Middle frontal gyrus (tissue), 1 donor: ENCODE measurements around the gene ERFL.
A peak's percentile ranks its signal among the peaks of the same experiment; 100 is the strongest.

Experiments
- DNase-seq: peaks from one replicate; pipeline ENCODE4 v3.0.0-alpha.2; 2015; ENCODE audit warnings: low spot score; ENCODE audit errors: extremely low spot score

The ERFL gene

DNA sequence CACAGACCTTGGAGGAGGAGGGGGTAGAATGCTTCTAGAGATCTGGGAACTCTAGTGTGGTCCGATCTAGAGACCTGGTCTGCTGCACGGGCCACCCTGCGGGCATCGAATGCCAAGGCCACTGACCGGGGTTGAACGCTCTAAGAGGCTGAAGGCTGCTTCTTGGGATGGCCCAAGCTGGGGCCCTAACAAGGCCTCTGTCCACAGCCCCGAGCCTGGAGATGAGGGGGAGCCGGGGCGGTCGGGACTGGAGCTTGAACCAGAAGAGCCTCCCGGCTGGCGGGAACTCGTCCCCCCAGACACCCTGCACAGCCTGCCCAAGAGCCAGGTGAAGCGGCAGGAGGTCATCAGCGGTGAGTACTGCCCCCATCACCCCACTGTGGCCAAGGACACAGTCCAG is 30.0 kb downstream of the ERFL start:
- no peak for DNase-seq

GRCh38 chr19:41897820-41898219 is 30.4 kb downstream of the ERFL start:
- DNase-seq: no peak

GRCh38 chr19:41897181-41897580 is 31.1 kb downstream of the ERFL start:
- no peak for DNase-seq

DNA sequence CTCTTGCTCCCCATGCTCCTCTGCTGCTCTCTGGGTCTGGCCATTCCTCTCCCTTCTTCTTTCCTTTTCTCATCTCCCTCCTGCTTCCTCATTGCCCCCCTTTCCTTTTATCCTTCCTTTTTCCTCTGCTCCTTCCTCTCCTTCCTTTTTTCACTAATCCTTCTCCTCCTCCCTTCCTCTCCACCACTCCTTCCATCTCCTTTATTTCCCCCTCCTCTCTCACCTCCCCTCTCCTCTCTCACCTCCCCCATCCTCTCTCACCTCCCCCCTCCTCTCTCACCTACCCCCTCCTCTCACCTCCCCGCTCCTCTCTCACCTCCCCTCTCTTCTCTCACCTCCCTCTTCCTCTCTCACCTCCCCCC is 31.7 kb downstream of the ERFL start:
- DNase-seq: no peak

GRCh38 chr19:41895745-41896580 is 32.3 kb downstream of the ERFL start:
- no peak for DNase-seq

GRCh38 chr19:41894350-41894749 is 33.9 kb downstream of the ERFL start:
- no peak for DNase-seq

- DNase-seq: no peak
These were observed 34.4 kb downstream of the ERFL start for GRCh38 chr19:41893899-41894298.

DNA sequence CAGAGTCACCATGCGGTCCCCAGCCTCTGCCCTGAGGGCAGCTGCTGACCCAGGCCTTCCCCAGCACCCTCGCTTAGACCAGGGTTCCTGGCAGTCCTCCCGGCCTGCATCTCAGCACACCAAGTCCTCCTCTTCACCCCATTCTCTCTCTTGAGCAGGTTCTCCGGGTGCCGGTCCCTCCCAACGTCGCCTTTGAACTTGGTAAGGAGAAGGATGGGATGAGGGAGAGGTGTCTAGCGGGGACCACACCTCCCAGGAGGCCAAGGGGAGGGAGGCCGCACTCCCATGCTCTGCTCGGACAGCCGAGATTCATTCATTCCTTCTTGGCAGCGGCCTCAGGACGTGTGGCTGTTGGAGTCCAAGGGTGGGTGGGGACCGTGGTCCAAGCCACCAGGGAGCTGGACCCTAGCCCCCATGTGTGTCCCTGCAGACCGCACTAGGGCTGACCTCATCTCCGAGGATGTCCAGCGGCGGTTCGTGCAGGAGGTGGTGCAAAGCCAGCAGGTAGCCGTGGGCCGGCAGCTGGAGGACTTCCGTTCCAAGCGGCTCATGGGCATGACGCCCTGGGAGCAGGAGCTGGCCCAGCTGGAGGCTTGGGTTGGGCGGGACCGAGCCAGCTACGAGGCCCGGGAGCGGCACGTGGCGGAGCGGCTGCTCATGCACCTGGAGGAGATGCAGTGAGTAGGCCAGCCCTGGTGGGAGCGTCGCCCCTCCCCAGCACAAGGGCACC is 35.9 kb downstream of the ERFL start:
- DNase-seq: no peak

DNA sequence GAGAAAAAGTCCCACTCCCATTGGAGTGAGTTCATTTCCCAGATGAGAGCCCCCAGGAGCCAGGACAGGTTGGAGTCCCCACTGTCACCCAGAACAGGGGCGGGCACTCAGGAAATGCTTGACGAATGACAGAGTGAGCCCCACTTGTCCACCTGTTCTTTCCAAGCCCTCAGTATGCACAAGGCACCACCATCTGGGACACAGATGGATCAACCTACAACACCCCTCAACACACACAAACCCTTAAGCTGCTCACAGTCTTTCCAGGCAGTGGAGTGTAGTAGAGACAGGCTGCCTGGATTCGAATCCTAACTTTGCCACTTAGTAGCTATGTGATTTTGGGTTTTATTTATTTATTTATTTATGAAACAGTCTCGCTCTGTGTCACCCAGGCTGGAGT is 37.3 kb downstream of the ERFL start:
- DNase-seq: no peak

DNA sequence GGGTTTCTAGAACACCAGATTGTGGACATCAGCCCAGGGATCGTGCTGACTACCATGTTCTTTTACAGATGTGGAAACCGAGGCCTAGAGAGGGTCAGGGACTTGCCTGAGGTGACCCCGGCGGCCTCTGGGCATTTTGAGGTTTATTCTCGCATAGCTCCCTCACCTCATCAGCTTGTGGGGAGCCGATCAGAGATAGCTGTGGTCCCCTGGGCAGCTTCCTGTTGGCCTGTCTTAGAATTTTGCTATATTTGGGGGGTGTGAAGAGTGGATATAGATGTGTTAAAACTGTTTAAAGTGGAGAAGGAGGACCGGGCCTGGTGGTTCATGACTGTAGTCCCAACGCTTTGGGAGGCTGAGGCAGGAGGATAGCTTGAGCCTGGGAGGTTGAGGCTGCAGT is 38.4 kb downstream of the ERFL start:
- no peak for DNase-seq

- DNase-seq: no peak
These were observed 39.3 kb downstream of the ERFL start for GRCh38 chr19:41888926-41889325.

- no peak for DNase-seq
These were observed 40.4 kb downstream of the ERFL start for GRCh38 chr19:41887711-41888382.

DNA sequence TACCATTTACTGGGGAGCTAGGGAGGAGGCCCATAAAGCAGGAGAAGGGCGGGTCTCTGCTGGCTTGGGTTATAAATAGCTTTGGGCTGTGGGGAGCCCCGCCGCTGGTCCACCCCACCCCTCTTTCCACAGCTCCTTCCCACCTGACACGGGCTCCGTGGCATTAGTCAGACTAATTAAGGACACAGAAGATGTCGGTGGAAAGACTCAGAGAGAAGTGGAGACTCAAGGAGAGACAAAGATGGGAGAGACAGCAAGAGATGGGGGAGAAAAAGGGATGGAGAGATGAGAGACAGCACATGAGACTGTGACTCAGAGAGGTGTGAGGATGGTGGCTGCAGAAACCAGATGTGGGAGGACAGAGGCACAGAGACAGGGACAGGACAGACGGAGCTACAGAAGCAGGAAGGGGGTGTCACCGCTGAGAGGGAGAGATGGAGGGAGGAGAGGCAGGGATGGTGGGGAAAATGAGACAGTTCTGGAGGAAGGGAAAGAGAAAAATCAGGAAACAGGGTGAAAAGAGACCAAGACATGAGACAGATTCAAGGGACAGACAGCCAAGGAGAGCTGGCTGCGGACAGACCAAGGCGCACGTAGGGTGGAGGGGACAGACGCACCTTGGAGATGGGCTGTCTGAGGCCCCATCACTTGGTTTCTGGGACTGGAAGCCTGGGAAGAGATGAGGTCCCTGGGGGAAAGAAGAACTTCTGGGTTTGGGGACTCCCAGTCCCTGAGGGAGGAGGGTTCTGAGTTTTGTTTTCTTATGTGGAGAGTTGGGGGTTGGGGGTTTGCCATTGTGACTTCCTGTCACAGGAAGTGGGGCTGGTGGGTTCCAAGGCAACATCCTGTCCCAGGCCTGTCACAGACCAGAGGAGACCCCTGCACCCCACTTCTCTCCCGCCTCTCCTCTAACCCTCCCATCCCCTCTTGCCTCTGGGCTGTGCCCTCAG is 41.2 kb downstream of the ERFL start:
- no peak for DNase-seq

DNA sequence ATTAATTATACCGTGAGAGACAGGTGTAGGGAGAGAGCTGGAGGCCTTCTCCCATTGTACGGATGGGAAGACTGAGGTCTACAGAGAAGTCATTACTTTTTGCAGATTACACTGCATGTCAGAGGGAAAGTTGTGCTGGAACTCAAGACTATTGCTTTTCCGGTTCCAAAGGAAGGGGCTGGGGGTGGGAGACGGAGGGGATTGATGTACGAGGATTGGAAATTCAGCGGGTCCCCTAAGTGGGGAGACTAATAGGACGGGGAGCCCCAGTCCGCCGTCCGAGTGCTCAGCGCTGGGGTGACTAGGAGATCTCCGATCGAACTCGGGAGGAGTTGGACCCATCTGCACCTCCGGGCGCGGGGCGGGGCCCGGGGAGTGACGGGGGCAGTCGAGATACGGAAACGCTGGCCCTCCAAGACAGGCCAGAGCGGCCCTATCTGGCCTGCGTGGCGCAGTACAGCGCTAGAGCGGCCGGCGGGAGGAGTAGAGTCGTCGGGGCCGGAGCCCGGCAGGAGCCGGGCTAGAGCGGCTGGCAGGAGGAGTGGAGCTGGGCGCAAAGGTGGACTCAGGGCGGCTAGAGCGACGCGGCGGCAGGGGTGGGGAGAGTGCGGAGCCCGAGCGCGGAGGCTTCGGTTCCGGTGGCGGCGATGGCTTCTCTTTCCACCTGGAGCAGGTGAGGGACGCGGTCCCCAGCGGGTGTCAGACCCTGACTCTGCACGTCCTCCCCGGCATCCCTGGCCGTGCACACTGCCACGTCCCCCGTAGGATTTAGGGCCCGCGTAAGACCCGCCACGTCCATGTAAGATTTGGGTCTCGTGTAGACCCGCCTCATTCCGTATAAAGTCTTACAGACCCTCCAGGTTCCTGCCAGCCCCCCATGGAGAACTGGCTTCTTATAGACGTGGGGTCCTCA is 44.2 kb downstream of the ERFL start:
- peak; percentile 95 for DNase-seq

- no peak for DNase-seq
These were observed 44.8 kb downstream of the ERFL start for GRCh38 chr19:41883463-41883820.

GRCh38 chr19:41882568-41883462 is 45.4 kb downstream of the ERFL start, which contains the start of gene ARHGEF1:
TSS of gene ARHGEF1 (plus strand) at chr19:41883184. CDS start at chr19:41888083, 4,899 bp downstream.
- DNase-seq: no peak

DNA sequence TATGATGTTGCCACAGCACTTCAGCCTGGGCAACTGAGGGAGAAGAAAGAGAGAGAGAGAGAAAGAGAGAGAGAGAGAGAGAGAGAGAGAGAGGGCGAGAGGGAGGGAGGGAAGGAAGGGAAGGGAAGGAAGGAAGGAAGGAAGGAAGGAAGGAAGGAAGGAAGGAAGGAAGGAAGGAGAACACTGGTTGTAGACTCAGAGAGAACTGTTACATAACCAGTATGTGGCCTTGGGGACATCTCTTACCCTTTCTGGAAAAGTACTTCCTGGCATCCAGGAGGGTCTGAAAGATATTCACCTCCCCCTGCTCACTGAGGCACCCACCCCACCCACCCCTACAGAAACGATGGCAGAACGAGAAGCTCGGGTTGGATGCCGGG is 47.9 kb downstream of the ERFL start:
- no peak for DNase-seq

- DNase-seq: no peak
These were observed 48.5 kb downstream of the ERFL start for GRCh38 chr19:41879670-41880328.

- no peak for DNase-seq
These were observed 49.2 kb downstream of the ERFL start for GRCh38 chr19:41879080-41879479.
